NCI-H524 treated with DMSO at 0.1 percent for 48 hours (cell line): ENCODE data around the gene FBXO2.
"Not testable (repeated sequence)": the region's sequence is repeated elsewhere in the genome, so short reads cannot be mapped to it uniquely, and the experiment has no call there.

Source experiments
- DNase-seq: peaks from one replicate; lab custom pipeline; 2025; lab: John Stamatoyannopoulos, UW

Gene FBXO2

DNA sequence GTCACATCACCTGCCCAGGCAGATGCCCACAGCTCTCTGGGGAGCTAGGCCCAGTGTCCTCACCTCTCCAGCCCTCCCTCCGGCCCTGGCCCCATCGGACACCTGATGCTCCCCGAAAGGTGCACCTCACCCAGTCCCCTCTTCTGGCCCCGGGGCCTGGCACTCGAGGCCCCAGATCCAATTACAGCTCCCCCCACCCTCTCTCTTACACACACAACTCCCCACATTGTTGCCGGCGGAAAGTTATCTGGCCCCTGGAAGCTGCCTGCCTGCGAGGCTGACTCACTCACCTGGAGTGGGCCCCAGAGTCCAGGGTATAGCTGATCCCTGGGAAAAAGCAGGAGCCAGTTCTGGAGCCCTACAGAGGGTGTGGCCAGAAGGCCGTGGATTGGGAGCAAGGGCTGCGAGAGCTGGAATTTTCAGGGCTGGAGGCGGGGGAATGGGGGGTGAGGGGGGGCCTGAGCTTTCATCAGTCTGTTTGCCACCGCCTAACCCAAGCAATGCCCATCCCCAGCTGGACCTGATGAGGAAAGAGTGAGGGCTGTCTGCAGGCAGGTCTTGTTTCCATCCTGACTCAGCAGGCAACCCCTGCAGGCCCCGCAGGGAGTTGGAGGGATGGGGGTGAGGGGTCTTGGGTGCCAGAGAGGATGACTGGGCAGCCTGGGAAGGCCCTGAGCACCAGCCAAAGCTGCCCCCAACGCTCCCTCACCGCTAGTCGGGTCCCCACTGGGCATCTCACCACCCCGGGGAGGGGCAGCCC is 948 bp downstream of the FBXO2 start:
- DNase-seq, result no peak

DNA sequence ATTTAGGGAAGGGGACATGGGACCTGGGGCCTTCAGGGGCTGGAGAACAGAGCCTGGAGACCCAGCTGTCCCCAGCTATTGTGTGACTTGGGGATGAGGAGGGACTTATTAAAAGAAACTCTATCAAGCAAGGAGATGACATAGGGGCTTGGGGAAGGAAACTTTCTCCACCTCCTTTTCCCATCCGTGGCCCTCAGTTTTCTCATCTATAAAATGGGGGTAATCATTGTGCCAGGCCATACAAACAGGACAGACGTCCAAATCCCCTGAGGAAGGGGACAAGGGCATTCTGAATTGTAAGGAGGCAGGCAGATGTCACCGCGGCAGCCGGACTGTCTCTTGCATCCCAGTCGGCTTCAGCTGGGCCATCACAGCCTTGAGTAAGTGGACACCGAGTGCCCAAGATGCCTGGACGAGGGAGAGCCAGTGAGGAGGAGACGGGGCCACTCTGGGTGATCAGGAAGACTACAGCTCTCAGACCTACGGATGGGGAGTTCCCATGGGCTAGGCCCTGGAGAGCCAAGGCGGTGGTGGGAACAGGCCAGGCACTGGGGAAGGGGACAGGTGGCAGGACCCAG is 1.9 kb downstream of the FBXO2 start:
- DNase-seq, result no peak

DNA sequence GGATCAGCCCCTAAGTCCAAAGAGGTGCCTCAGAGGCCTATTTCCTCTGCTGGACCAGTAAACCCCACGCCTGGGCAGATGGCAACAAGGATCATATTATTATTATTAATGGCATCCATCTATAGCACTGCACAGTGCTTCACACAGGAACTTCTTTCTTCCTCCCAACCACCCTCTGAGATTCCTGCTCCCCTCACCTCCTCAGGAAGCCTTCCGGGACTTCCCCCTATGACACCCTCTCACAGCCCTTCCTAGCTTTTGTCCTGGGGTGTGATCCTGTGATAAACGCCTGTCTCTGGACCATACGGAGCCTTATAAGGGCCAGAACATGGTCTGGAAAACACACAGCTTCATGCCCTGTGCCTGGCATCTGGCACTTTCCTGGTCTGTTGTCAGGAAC is 3.2 kb downstream of the FBXO2 start:
- no peak for DNase-seq

DNA sequence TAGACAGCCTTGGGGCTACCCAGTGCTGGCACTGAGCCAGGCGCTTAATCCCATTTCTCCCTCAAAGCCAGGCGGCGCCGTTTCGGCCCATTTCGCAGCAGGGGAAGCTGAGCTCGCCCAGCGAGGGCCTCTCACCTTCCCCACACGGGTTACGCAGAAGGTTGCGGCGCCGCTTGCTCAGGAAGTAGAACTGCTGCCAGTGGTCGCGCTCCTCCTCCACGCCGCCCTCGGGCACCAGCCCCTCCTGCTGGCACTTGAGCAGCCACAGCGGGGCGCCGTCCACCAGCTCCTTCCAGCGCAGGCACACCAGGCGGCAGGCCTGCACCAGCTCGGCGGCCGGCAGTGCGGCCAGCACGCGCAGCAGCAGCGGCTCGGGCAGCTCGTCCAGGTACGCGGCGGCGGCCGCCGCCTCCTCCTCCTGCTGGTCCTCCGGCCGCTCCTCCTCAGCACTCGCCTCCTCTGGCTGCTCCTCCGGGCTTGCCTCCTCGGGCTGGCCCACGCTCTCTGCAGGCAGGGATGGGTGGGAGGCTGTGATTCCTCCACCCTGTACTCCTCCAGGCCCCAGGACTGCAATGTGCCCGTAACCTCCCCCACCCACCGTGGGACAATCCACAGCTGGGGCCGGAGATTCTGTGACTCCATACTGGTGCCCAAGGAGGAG is 3.8 kb downstream of the FBXO2 start:
- peak; percentile 31 for DNase-seq

DNA sequence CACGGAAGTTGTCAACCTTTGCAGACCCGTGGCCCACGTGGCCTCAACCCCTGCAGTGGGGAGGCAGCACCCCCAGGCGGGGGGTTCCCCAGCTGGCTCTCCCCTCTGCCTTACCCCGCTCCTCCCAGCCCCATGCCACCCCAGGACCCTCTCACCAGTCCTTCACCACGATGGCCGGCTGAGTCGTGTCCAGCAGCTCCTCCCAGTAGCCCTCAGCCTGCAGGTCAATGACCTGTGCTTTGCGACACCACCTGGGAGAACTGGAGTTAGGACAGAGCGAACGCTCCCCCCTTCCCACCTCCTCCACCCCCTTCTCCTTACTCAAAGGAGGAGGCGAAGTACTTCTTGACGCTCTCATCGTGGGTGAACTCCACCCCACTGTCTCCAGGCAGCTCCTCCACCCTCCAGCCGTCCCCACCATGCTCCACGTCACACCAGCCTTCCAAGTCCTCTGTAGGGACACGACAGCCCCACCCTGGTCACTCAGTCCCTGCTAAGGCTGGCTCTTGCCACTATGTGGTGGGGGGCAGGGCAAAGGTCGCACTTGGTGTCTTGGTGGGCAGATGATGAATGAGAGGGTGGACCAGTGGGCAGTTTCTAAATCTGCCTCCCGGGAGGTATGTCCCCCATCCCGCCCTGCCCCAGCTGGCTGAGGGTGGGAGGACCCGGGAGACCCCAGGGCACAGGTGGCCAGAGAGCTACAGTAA is 4.5 kb downstream of the FBXO2 start:
- DNase-seq, result no peak

DNA sequence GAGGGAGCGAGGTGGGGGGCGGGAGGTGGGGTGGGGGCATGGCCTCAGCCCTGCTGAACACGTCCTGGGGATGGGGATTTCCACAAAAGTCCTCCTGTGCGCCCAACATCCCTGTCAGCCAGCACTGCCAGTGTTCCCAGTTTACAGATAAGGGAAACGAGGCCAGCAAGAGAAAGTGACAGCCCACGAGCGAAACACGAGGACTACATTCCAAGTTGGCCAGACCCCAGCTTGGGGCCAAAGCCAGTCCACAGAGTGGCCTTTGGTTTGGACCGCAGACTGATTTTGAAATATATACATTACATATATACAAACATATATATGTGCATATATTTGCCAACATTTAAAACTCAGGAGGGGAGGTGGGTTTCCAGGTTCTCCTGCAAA is 5.0 kb downstream of the FBXO2 start:
- DNase-seq, result no peak

DNA sequence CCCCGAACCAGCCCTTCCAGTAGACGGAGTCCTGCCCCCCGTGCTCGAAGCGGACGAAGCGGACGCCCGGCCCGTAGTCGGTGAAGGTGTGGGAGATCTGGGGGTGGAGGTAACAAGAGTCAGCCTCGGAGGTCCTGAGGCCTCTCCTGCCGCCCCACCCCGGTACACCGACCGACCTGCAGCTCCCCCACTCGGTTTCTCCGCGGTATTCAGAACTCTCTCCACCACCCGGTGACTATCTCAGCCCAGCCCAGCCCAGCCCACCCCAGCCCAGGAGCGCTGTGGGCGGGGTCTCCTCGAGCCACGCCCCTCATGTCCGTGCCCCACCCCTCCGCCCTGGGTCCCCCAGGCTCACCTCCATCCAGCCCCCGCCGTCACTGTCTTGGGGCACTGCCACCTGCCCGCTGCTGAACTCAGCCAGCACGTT is 5.5 kb downstream of the FBXO2 start:
- no peak for DNase-seq

DNA sequence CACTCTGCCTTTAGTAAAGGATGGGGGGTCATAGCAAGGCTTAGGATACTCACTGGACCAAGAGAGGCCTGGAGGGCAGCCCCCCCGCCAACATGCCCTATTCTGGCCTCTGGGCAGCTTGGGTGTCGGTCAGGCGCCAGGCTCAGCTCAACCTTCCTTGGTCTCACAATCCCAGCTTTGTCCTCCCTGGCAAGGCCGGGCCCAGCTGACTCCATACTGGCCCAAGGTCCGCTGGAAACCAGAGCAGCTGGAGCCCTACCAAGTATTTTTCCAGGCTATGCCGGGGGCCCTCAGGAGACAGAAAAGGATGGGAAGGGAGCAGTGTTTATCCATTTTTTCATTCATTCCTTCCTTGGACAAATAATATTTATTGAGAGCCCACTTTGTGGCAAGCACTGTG is 6.2 kb downstream of the FBXO2 start:
- no peak for DNase-seq

DNA sequence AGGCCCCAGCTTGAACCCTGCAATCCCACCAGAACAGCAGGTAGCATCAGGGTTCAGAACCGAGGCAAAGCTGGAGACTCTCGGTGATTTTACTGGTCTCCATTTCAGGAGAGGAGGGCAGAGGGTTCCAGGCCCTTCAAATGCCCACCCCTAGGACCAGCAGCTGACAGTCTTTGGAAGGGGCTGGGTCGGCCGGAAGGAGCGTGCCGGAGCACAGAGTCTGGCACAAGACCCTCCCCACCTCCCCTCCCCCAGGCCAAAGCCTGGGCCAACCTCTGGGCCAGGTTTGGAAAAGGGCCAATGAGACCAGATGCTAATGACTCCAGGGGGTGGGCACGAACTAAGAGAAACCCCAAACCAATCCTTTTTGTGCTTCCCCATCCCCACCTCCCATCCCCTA is 6.9 kb downstream of the FBXO2 start:
- DNase-seq, result no peak

DNA sequence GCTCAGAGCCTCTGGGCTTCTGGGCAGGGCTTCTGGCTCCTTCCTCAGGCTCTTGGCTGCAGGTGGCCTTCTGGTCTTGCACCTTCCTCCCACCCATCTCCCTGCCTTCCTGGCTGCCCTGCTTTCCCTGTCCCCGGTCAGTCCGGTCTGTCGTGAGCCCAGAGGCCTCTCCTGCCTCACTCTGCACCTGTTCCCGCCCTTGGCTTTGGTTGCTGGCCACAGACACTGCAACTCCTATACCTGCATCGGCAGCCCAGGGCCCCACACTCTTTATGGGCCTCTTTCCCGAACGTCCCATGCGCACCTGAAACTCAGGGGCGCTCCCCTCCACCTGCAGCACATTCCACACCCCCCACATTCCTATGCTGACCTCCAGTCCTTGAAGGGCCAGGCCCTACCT is 7.9 kb downstream of the FBXO2 start:
- DNase-seq, result no peak

DNA sequence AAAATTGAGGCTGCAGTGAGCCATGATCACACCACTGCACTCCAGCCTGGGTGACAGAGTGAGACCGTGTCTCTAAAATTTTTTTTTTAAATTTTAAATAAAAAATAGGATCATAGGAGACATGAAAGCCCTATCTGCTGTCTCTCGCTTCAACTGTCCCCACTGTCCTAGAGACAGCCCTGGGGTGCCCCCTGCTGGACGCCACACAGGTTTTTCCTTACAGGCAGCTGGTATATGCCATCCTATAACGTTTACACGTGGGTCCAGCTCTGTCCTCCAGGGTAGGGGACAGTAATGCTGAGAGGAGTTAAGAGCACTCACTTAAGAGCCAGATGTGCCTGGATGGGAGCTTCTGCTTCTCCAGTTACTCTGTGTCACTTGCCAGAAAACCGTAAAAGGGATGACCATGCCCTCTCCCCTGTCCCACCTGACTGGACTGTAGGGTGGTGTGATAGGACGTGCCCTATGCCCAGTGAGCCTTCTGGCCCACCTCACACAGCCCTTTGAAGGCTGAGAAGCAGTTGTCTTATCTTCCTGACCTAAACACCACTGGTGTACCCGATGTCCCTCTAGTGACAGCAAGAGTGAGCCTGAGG is 8.5 kb downstream of the FBXO2 start:
- DNase-seq, result peak; percentile 41

DNA sequence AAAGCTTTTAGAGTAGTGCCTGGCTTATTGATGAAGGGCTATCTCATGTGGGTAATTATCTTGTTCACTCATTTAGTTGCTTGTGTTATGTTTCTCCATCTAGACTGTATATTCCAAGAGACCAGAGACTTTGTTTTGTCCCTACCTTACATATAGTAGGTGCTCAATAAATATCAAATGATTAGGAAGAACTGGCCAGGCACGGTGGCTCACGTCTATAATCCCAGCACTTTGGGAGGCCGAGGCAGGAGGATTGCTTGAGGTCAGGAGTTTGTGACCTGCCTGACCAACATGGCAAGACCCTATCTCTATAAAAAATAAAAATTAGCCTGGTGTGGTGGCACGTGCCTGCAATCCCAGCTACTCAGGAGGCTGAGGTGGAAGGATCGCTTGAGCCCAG is 9.0 kb downstream of the FBXO2 start:
- no peak for DNase-seq

DNA sequence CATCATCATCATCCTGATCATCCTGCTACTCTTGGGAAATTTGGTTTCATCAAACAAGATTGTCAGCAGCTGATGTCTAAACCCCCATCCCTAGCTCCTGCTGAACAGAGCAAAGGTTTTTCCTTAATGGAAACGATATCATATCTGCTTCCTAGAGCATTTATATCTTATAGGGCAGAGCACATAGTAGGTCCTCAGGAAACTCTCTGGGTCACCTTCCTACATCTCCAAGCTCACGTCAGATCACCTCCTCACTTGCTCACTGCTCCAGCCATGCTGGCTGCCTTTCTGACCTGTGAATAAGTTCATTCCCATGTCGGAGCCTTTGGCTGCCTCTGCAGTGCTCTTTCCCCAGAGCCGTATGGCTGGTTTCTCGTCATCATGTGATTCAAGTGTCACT is 10.4 kb downstream of the FBXO2 start:
- DNase-seq, result no peak

DNA sequence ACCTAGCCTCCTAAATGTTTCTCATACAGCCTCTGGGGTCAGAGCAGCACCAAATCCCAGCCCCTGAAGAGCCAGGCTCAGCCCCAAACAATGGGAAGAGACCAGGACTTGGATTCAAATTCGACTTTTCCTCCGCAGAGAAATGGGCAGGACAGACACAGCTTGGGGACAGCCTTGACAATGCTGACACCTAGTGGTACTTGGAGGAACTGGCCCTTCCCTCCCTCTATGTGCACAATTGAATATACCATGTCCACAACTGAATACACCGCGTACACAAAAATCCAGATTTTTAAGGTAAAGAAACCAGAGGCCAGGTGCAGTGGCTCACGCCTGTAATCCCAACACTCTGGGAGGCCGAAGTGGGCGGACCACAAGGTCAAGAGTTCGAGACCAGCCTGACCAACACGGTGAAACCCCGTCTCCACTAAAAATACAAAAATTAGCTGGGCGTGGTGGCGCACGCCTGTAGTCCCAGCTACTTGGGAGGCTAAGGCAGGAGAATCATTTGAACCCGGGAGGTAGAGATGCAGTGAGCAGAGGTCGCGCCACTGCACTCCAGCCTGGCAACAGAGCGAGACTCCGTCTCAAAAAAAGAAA is 11.7 kb downstream of the FBXO2 start:
- DNase-seq, result not testable (repeated sequence)

DNA sequence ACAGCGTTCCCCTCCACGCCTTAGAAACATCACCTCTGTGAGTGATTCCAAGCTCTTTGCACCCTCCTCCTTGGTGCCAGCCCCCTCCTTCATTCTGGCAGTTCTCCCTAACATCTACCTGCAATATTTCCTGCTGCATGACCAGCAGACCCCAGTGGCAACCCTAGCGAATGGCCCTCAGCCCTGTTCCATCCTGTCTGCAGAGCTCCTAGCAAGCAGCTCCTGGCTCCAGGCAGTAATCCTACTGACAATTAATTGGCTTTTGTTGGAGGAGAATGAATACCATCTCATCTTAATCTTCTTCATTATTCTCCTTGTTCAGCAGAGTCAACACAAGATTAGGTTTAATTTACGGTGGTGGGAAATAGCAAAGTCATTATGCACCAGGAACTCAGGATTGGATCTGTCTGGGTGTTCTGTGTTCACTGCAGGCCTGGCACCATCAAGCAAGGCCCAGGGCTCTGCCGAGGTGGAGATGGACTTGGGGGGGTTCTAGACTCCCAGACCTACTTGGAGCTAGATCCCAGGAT is 12.4 kb downstream of the FBXO2 start:
- DNase-seq, result peak; percentile 4

DNA sequence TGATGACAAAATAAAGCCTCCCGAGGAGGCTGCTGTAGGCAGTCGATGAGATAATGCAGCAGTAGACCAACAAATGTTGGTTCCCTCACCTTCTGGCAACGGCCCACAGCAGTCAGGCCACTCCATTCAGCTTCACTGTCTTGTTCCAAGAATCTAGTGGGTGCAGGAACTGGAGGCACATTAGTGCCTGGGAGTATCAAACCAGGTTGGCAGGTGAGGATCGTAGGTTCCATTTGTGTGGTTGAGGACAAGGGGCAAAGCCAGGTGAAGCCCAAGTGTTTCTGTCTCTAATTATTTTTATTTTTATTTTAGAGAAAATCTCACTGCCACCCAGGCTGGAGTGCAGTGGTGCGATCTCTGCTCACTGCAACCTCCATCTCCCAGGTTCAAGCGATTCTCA is 13.3 kb downstream of the FBXO2 start:
- no peak for DNase-seq

DNA sequence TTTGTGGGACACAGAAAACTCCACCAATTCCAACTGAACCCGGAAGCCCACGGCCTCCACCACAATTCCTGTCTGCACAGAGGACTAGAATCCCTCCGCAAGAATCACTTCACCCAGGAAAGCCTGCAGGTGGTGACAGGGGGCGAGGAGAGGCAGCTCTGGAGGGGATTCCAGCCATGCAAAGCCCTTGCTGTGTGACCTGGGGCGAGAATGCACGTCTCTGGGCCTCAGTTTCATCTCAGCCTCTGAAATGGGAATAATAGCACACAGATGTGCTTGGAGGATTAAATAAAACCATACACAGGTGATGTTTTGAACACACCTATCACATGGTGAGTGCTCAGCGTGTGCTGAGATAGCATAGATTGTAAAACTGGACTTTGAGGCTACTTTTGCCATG is 14.1 kb downstream of the FBXO2 start:
- no peak for DNase-seq

DNA sequence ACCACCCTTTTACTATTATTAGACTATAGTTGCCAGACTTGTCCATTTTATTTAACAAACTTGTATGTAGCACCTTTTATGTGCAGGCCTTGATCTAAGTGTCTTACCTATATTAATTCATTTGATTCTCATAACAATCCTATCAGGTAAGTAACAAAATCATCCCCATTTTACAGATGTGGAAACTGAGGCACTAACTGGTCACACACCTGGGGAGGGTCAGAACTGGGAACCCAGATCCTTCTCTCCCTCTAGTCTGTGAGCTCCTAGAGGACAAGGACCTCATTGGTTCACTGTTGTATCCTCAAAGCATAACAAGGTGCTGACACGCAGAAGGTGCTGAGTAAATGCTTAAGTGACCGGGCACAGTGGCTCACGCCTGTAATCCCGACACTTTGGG is 14.9 kb downstream of the FBXO2 start:
- DNase-seq, result no peak

DNA sequence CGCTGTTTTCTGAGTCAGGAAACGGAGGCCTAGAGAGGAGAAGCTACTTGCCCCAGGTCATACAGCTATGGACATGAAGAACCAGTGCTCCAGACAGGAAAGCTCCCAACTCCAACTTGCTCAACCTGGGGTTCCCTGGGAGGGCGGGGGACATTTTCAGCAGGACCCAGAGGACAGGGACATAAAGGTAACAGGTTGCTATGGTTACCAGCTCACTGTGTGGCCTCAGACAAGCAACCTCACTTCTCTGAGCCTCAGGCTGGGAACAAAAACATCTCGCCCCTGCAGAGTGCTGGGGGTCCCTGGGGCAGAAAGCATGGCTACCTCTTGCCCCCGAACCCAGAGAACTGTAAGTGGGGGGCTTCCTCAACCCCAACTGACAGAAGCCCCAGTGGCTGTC is 16.1 kb downstream of the FBXO2 start:
- DNase-seq, result no peak

DNA sequence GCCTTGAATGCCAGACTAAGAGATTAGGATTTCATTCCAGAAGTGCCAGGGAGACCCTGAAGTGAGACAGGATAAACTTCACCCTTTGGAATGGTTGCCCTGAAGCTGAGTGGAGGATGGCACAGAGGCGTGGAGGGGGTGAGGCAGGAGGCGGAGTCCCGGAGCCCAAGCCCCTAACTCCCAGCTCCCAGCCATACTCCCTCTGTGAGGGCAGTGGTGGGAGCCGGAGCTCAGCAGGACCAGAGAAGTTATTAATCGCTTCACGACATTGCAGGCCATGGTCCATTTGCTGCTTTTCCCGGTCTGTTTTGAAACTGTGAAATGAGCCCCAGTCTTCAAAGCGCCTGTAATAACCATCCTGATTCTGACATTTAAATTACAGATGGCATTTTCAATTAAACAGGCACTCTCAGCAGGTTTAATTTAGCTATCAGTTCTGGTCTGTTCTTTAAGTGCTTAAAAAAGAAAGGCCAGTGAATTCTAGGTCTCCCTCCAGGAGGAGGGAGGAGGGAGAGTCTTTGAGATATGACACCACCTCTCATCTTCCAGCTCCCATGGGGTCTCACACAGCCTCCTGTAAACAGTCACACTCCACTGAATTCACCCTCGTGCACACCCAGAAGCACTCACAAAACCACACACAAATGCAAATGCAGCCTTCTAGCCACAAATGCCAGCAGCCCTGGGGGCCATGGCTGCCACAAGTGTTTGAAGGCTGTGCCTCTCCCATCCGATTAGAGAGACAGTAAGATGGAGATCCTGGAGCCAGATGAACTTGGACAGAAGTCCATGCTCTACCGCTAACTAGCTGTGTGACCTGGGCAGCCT is 19.6 kb downstream of the FBXO2 start:
- DNase-seq, result peak; percentile 21
